ENCODE measurements around the gene THNSL1.
A peak's percentile ranks its signal among the peaks of the same experiment; 100 is the strongest.

GRCh38 chr10:25026463-25026862 lies 10.1 kb downstream of the THNSL1 start:
- TF ChIP-seq FOXM1 (IDR thresholded peaks at IDR 0.05; ENCODE audit: borderline replicate concordance, low read depth), result no peak
- no peak for TF ChIP-seq ZBTB7A (IDR thresholded peaks at IDR 0.05; ENCODE audit: low read depth)
- TF ChIP-seq MAX (IDR thresholded peaks at IDR 0.05), result no peak
- TF ChIP-seq REST (IDR thresholded peaks at IDR 0.05; ENCODE audit: low read depth), result no peak
- no peak for TF ChIP-seq TAF1 (IDR thresholded peaks at IDR 0.05; ENCODE audit: low read depth)
- TF ChIP-seq TEAD4 (IDR thresholded peaks at IDR 0.05), result no peak
- TF ChIP-seq EGR1 (IDR thresholded peaks at IDR 0.05), result no peak
- no peak for TF ChIP-seq CEBPB (IDR thresholded peaks at IDR 0.05)
- TF ChIP-seq YY1 (IDR thresholded peaks at IDR 0.05; ENCODE audit: low read depth), result no peak
- peak; percentile 8; the same call in 1 of the 2 replicates for TF ChIP-seq RAD21 (IDR thresholded peaks at IDR 0.05; ENCODE audit: low read depth)
